ENCODE data around the gene CSRNP3. TPM values are rescaled to one million over a fixed set of nuclear protein-coding genes. Genes with fewer than 3 reads are reported as not detected.

The CSRNP3 gene
- total RNA-seq, 1 experiment from 2014 or later, result not detected

- Histone ChIP-seq H3K4me3 (ENCODE audit: low read depth in 2 of 2, low read length in 2 of 2) (no peak overlapping the region), H3K36me3 (ENCODE audit: control insufficient read depth, insufficient read depth, low read length) (no peaks in the 10 kb centered on the region), H3K4me1 (ENCODE audit: control insufficient read depth, insufficient read depth, low read length) (no peaks in the 10 kb centered on the region), H3K9me3 (ENCODE audit: control insufficient read depth, insufficient read depth, low read depth, low read length) (no peaks in the 10 kb centered on the region), H3K27ac (ENCODE audit: low read length) (no peak overlapping the region), H3K27me3 (ENCODE audit: control insufficient read depth, insufficient read depth, low read length) (no peaks in the 10 kb centered on the region)
- TF ChIP-seq SIN3A (IDR thresholded peaks at IDR 0.05; ENCODE audit: borderline replicate concordance, insufficient read depth, low read depth, low read length) (no peak), REST (IDR thresholded peaks at IDR 0.05; ENCODE audit: insufficient read depth in 1 of 2, low read depth in 2 of 2, low read length in 1 of 2) (no peak), TCF7L2 (IDR thresholded peaks at IDR 0.05; ENCODE audit: low read depth, low read length) (no peak), POLR2AphosphoS5 (IDR thresholded peaks at IDR 0.05; ENCODE audit: low read depth, low read length) (no peak), CTCF (IDR thresholded peaks at IDR 0.05) (no peak)
- intact Hi-C loops (cut with micrococcal nuclease; ENCODE audit: unreplicated experiment) (no loop called here), in situ Hi-C loops (cut with HindIII; ENCODE audit: low pct_unique_long_range_greater_than_20kb, low sequenced_read_pairs) (no loop called here)
- DNase-seq (ENCODE audit: low read depth, low spot score), result no peak
- ATAC-seq, result no peak
- ChIA-PET POLR2A (no interaction called here), CTCF (no interaction called here)
- no TSS peak for BruUV-seq (replicated peaks)
Observed at GRCh38 chr2:165567273-165567672, 97.8 kb downstream of the CSRNP3 start.

GRCh38 chr2:165568361-165568760 lies 98.9 kb downstream of the CSRNP3 start:
- H3K9me3 ChIP-seq (ENCODE audit: control insufficient read depth, insufficient read depth, low read depth, low read length), result no peaks in the 10 kb centered on the region
- H3K4me3 ChIP-seq (ENCODE audit: low read depth in 2 of 2, low read length in 2 of 2), result no peak overlapping the region
- H3K36me3 ChIP-seq (ENCODE audit: control insufficient read depth, insufficient read depth, low read length), result no peaks in the 10 kb centered on the region
- no peak overlapping the region for H3K27ac ChIP-seq (ENCODE audit: low read length)
- ATAC-seq, result no peak
- CTCF ChIA-PET, result no interaction called here
- DNase-seq (ENCODE audit: low read depth, low spot score), result no peak
- intact Hi-C loops (cut with micrococcal nuclease; ENCODE audit: unreplicated experiment), result no loop called here
- in situ Hi-C loops (cut with HindIII; ENCODE audit: low pct_unique_long_range_greater_than_20kb, low sequenced_read_pairs), result no loop called here
- TF ChIP-seq SIN3A (IDR thresholded peaks at IDR 0.05; ENCODE audit: borderline replicate concordance, insufficient read depth, low read depth, low read length) (no peak), POLR2AphosphoS5 (IDR thresholded peaks at IDR 0.05; ENCODE audit: low read depth, low read length) (no peak), CTCF (IDR thresholded peaks at IDR 0.05) (no peak), REST (IDR thresholded peaks at IDR 0.05; ENCODE audit: insufficient read depth in 1 of 2, low read depth in 2 of 2, low read length in 1 of 2) (no peak), TCF7L2 (IDR thresholded peaks at IDR 0.05; ENCODE audit: low read depth, low read length) (no peak)
- POLR2A ChIA-PET, result no interaction called here
- H3K4me1 ChIP-seq (ENCODE audit: control insufficient read depth, insufficient read depth, low read length), result no peaks in the 10 kb centered on the region
- no TSS peak for BruUV-seq (replicated peaks)
- no peaks in the 10 kb centered on the region for H3K27me3 ChIP-seq (ENCODE audit: control insufficient read depth, insufficient read depth, low read length)

All from Panc1 (cell line).